ENCODE data around the gene MCRS1.

MCRS1 gene

GRCh38 chr12:49553512-49554088, 14.3 kb downstream of the MCRS1 start:
- DNase-seq (ENCODE audit: insufficient read length): no peak
- TF ChIP-seq TAF1 (IDR thresholded peaks at IDR 0.05; ENCODE audit: borderline replicate concordance, low read depth, low read length): no peak
- TF ChIP-seq POLR2A (IDR thresholded peaks at IDR 0.05; ENCODE audit: low read depth, low read length): no peak
- TF ChIP-seq POLR2AphosphoS5 (IDR thresholded peaks at IDR 0.05; ENCODE audit: low read depth, low read length): no peak

GRCh38 chr12:49552899-49553298, 15.0 kb downstream of the MCRS1 start:
- TF ChIP-seq POLR2A (IDR thresholded peaks at IDR 0.05; ENCODE audit: low read depth, low read length) (no peak), POLR2AphosphoS5 (IDR thresholded peaks at IDR 0.05; ENCODE audit: low read depth, low read length) (no peak), TAF1 (IDR thresholded peaks at IDR 0.05; ENCODE audit: borderline replicate concordance, low read depth, low read length) (no peak)
- DNase-seq (ENCODE audit: insufficient read length): no peak
- FAIRE-seq: no peak

More at GRCh38 chr12:49553512-49554088, 14.3 kb downstream of the MCRS1 start:
- FAIRE-seq: no peak

- TF ChIP-seq TAF1 (IDR thresholded peaks at IDR 0.05; ENCODE audit: borderline replicate concordance, low read depth, low read length): no peak
- no peak for TF ChIP-seq POLR2AphosphoS5 (IDR thresholded peaks at IDR 0.05; ENCODE audit: low read depth, low read length)
- TF ChIP-seq POLR2A (IDR thresholded peaks at IDR 0.05; ENCODE audit: low read depth, low read length): no peak
- DNase-seq (ENCODE audit: insufficient read length) (no peak), FAIRE-seq (no peak)
Measured at GRCh38 chr12:49552425-49552824, 15.5 kb downstream of the MCRS1 start.

GRCh38 chr12:49552014-49552413, 15.9 kb downstream of the MCRS1 start:
- FAIRE-seq (no peak), DNase-seq (ENCODE audit: insufficient read length) (no peak)
- TF ChIP-seq POLR2AphosphoS5 (IDR thresholded peaks at IDR 0.05; ENCODE audit: low read depth, low read length): no peak
- no peak for TF ChIP-seq TAF1 (IDR thresholded peaks at IDR 0.05; ENCODE audit: borderline replicate concordance, low read depth, low read length)
- TF ChIP-seq POLR2A (IDR thresholded peaks at IDR 0.05; ENCODE audit: low read depth, low read length): no peak

GRCh38 chr12:49550693-49551252, 17.2 kb downstream of the MCRS1 start:
- FAIRE-seq: no peak
- TF ChIP-seq POLR2A (IDR thresholded peaks at IDR 0.05; ENCODE audit: low read depth, low read length): no peak
- no peak for TF ChIP-seq POLR2AphosphoS5 (IDR thresholded peaks at IDR 0.05; ENCODE audit: low read depth, low read length)
- no peak for TF ChIP-seq TAF1 (IDR thresholded peaks at IDR 0.05; ENCODE audit: borderline replicate concordance, low read depth, low read length)
- no peak for DNase-seq (ENCODE audit: insufficient read length)

GRCh38 chr12:49549735-49550692, 17.9 kb downstream of the MCRS1 start:
- FAIRE-seq (no peak), DNase-seq (ENCODE audit: insufficient read length) (no peak)
- TF ChIP-seq TAF1 (IDR thresholded peaks at IDR 0.05; ENCODE audit: borderline replicate concordance, low read depth, low read length): no peak
- TF ChIP-seq POLR2A (IDR thresholded peaks at IDR 0.05; ENCODE audit: low read depth, low read length): no peak
- TF ChIP-seq POLR2AphosphoS5 (IDR thresholded peaks at IDR 0.05; ENCODE audit: low read depth, low read length): no peak

GRCh38 chr12:49548822-49549648, 18.9 kb downstream of the MCRS1 start:
- DNase-seq (ENCODE audit: insufficient read length): peak; percentile 52
- no peak for TF ChIP-seq POLR2AphosphoS5 (IDR thresholded peaks at IDR 0.05; ENCODE audit: low read depth, low read length)
- no peak for TF ChIP-seq TAF1 (IDR thresholded peaks at IDR 0.05; ENCODE audit: borderline replicate concordance, low read depth, low read length)
- no peak for TF ChIP-seq POLR2A (IDR thresholded peaks at IDR 0.05; ENCODE audit: low read depth, low read length)
- FAIRE-seq: no peak

GRCh38 chr12:49548481-49548821, 19.5 kb downstream of the MCRS1 start:
- FAIRE-seq: no peak
- no peak for DNase-seq (ENCODE audit: insufficient read length)
- TF ChIP-seq POLR2A (IDR thresholded peaks at IDR 0.05; ENCODE audit: low read depth, low read length) (no peak), TAF1 (IDR thresholded peaks at IDR 0.05; ENCODE audit: borderline replicate concordance, low read depth, low read length) (no peak), POLR2AphosphoS5 (IDR thresholded peaks at IDR 0.05; ENCODE audit: low read depth, low read length) (no peak)

GRCh38 chr12:49547090-49547690, 20.8 kb downstream of the MCRS1 start:
- DNase-seq (ENCODE audit: insufficient read length): no peak
- no peak for FAIRE-seq
- TF ChIP-seq TAF1 (IDR thresholded peaks at IDR 0.05; ENCODE audit: borderline replicate concordance, low read depth, low read length) (no peak), POLR2A (IDR thresholded peaks at IDR 0.05; ENCODE audit: low read depth, low read length) (no peak), POLR2AphosphoS5 (IDR thresholded peaks at IDR 0.05; ENCODE audit: low read depth, low read length) (no peak)

- FAIRE-seq: no peak
- no peak for DNase-seq (ENCODE audit: insufficient read length)
- TF ChIP-seq POLR2A (IDR thresholded peaks at IDR 0.05; ENCODE audit: low read depth, low read length) (no peak), POLR2AphosphoS5 (IDR thresholded peaks at IDR 0.05; ENCODE audit: low read depth, low read length) (no peak), TAF1 (IDR thresholded peaks at IDR 0.05; ENCODE audit: borderline replicate concordance, low read depth, low read length) (no peak)
Measured at GRCh38 chr12:49546481-49546880, 21.5 kb downstream of the MCRS1 start.

All from GM12892 (cell line).